ENCODE results near the gene TAF5.
"Not testable (repeated sequence)": the region's sequence is repeated elsewhere in the genome, so short reads cannot be mapped to it uniquely, and the experiment has no call there.

TAF5 gene

GRCh38 chr10:103382769-103383168 is 15.0 kb downstream of the TAF5 start:
- Mint-ChIP-seq H3K36me3 (peaks cover 3% of the 10 kb centered on the region), H3K4me1 (ENCODE audit: low read depth) (no peaks in the 10 kb centered on the region), H3K27ac (no peak overlapping the region), H3K27me3 (no peaks in the 10 kb centered on the region), H3K9me3 (ENCODE audit: low read depth) (no peaks in the 10 kb centered on the region), H3K4me3 (no peak overlapping the region)

GRCh38 chr10:103394180-103394579 is 26.4 kb downstream of the TAF5 start:
- Mint-ChIP-seq H3K4me3 (peak overlapping the region; percentile 80), H3K4me1 (ENCODE audit: low read depth) (peaks cover 49% of the 10 kb centered on the region), H3K9me3 (ENCODE audit: low read depth) (no peaks in the 10 kb centered on the region), H3K27ac (peak overlapping the region; percentile 79), H3K36me3 (peaks cover 8% of the 10 kb centered on the region), H3K27me3 (no peaks in the 10 kb centered on the region)

GRCh38 chr10:103395754-103396066 is 27.9 kb downstream of the TAF5 start:
- Mint-ChIP-seq H3K27me3 (no peaks in the 10 kb centered on the region), H3K27ac (peak overlapping the region; percentile 95), H3K4me3 (peak overlapping the region; percentile 99), H3K4me1 (ENCODE audit: low read depth) (peaks cover 56% of the 10 kb centered on the region), H3K9me3 (ENCODE audit: low read depth) (no peaks in the 10 kb centered on the region), H3K36me3 (peaks cover 11% of the 10 kb centered on the region)

GRCh38 chr10:103396067-103396788 is 28.5 kb downstream of the TAF5 start, which contains the start of the genes ATP5MK and PDCD11:
TSS of gene ATP5MK (minus strand) at chr10:103396475. CDS start at chr10:103392457, 4,018 bp downstream.
TSS of gene PDCD11 (plus strand) at chr10:103396626. CDS start at chr10:103398427, 1,801 bp downstream.
- Mint-ChIP-seq H3K9me3 (ENCODE audit: low read depth) (no peaks in the 10 kb centered on the region), H3K4me3 (peak within 1 kb of the TSS; percentile 99), H3K27ac (peak within 1 kb of the TSS; percentile 95), H3K27me3 (no peaks in the 10 kb centered on the region), H3K36me3 (peaks cover 11% of the 10 kb centered on the region), H3K4me1 (ENCODE audit: low read depth) (peaks cover 56% of the 10 kb centered on the region)

- H3K27ac Mint-ChIP-seq, result peak overlapping the region; percentile 95
- H3K4me3 Mint-ChIP-seq, result peak overlapping the region; percentile 99
- H3K36me3 Mint-ChIP-seq, result peaks cover 11% of the 10 kb centered on the region
- peaks cover 56% of the 10 kb centered on the region for H3K4me1 Mint-ChIP-seq (ENCODE audit: low read depth)
- no peaks in the 10 kb centered on the region for H3K27me3 Mint-ChIP-seq
- H3K9me3 Mint-ChIP-seq (ENCODE audit: low read depth), result no peaks in the 10 kb centered on the region
Measured at GRCh38 chr10:103396789-103397087, 29.0 kb downstream of the TAF5 start.

GRCh38 chr10:103397191-103397825 is 29.5 kb downstream of the TAF5 start:
- H3K4me1 Mint-ChIP-seq (ENCODE audit: low read depth), result peaks cover 56% of the 10 kb centered on the region
- peak overlapping the region; percentile 99 for H3K4me3 Mint-ChIP-seq
- H3K9me3 Mint-ChIP-seq (ENCODE audit: low read depth), result no peaks in the 10 kb centered on the region
- H3K27ac Mint-ChIP-seq, result peak overlapping the region; percentile 95
- H3K36me3 Mint-ChIP-seq, result peaks cover 11% of the 10 kb centered on the region
- H3K27me3 Mint-ChIP-seq, result no peaks in the 10 kb centered on the region

GRCh38 chr10:103413564-103413963 is 45.8 kb downstream of the TAF5 start:
- Mint-ChIP-seq H3K9me3 (ENCODE audit: low read depth) (no peaks in the 10 kb centered on the region), H3K27ac (no peak overlapping the region), H3K4me3 (no peak overlapping the region), H3K27me3 (no peaks in the 10 kb centered on the region), H3K4me1 (ENCODE audit: low read depth) (no peaks in the 10 kb centered on the region), H3K36me3 (peaks cover 25% of the 10 kb centered on the region)

- H3K27ac Mint-ChIP-seq, result no peak overlapping the region
Measured at GRCh38 chr10:103415581-103415980, 47.8 kb downstream of the TAF5 start.

GRCh38 chr10:103416436-103417147 is 48.8 kb downstream of the TAF5 start:
- H3K4me1 Mint-ChIP-seq (ENCODE audit: low read depth), result no peaks in the 10 kb centered on the region
- H3K9me3 Mint-ChIP-seq (ENCODE audit: low read depth), result no peaks in the 10 kb centered on the region
- H3K4me3 Mint-ChIP-seq, result no peak overlapping the region
- no peak overlapping the region for H3K27ac Mint-ChIP-seq
- H3K36me3 Mint-ChIP-seq, result peaks cover 27% of the 10 kb centered on the region
- H3K27me3 Mint-ChIP-seq, result no peaks in the 10 kb centered on the region

More at GRCh38 chr10:103415581-103415980, 47.8 kb downstream of the TAF5 start:
- Mint-ChIP-seq H3K9me3 (ENCODE audit: low read depth) (no peaks in the 10 kb centered on the region), H3K4me3 (no peak overlapping the region), H3K27me3 (no peaks in the 10 kb centered on the region), H3K4me1 (ENCODE audit: low read depth) (no peaks in the 10 kb centered on the region), H3K36me3 (peaks cover 25% of the 10 kb centered on the region)

- not testable (repeated sequence) for H3K4me3 Mint-ChIP-seq; H3K4me1 Mint-ChIP-seq (ENCODE audit: low read depth); H3K27ac Mint-ChIP-seq; H3K9me3 Mint-ChIP-seq (ENCODE audit: low read depth); H3K27me3 Mint-ChIP-seq
- H3K36me3 Mint-ChIP-seq, result peaks cover 27% of the 10 kb centered on the region
Measured at GRCh38 chr10:103417148-103417469, 49.3 kb downstream of the TAF5 start.

- H3K4me3 Mint-ChIP-seq, result no peak overlapping the region
- H3K27ac Mint-ChIP-seq, result no peak overlapping the region
- no peaks in the 10 kb centered on the region for H3K9me3 Mint-ChIP-seq (ENCODE audit: low read depth)
- no peaks in the 10 kb centered on the region for H3K4me1 Mint-ChIP-seq (ENCODE audit: low read depth)
- H3K27me3 Mint-ChIP-seq, result no peaks in the 10 kb centered on the region
- H3K36me3 Mint-ChIP-seq, result peaks cover 27% of the 10 kb centered on the region
Measured at GRCh38 chr10:103417601-103418000, 49.8 kb downstream of the TAF5 start.

GRCh38 chr10:103419101-103419500 is 51.3 kb downstream of the TAF5 start:
- H3K9me3 Mint-ChIP-seq (ENCODE audit: low read depth), result no peaks in the 10 kb centered on the region
- no peaks in the 10 kb centered on the region for H3K4me1 Mint-ChIP-seq (ENCODE audit: low read depth)
- no peak overlapping the region for H3K4me3 Mint-ChIP-seq
- no peak overlapping the region for H3K27ac Mint-ChIP-seq
- no peaks in the 10 kb centered on the region for H3K27me3 Mint-ChIP-seq
- H3K36me3 Mint-ChIP-seq, result peaks cover 30% of the 10 kb centered on the region

- Mint-ChIP-seq H3K9me3 (ENCODE audit: low read depth) (no peaks in the 10 kb centered on the region), H3K4me1 (ENCODE audit: low read depth) (peaks cover 17% of the 10 kb centered on the region), H3K27me3 (no peaks in the 10 kb centered on the region), H3K36me3 (peaks cover 26% of the 10 kb centered on the region), H3K27ac (no peak overlapping the region), H3K4me3 (no peak overlapping the region)
Measured at GRCh38 chr10:103423748-103424147, 56.0 kb downstream of the TAF5 start.

- Mint-ChIP-seq H3K4me3 (no peak overlapping the region), H3K9me3 (ENCODE audit: low read depth) (no peaks in the 10 kb centered on the region), H3K4me1 (ENCODE audit: low read depth) (peaks cover 40% of the 10 kb centered on the region), H3K27ac (no peak overlapping the region), H3K27me3 (no peaks in the 10 kb centered on the region), H3K36me3 (peaks cover 30% of the 10 kb centered on the region)
Measured at GRCh38 chr10:103427866-103428265, 60.1 kb downstream of the TAF5 start.

GRCh38 chr10:103428989-103429643 is 61.3 kb downstream of the TAF5 start:
- H3K27me3 Mint-ChIP-seq, result no peaks in the 10 kb centered on the region
- H3K9me3 Mint-ChIP-seq (ENCODE audit: low read depth), result no peaks in the 10 kb centered on the region
- peak overlapping the region; percentile 58 for H3K4me3 Mint-ChIP-seq
- peaks cover 30% of the 10 kb centered on the region for H3K36me3 Mint-ChIP-seq
- peak overlapping the region; percentile 68 for H3K27ac Mint-ChIP-seq
- H3K4me1 Mint-ChIP-seq (ENCODE audit: low read depth), result peaks cover 41% of the 10 kb centered on the region

All from activated naive CD8-positive, alpha-beta T cell (primary cell).